Measurements from ENCODE around the gene ARHGEF33. TPM values are rescaled to one million over a fixed set of nuclear protein-coding genes. Genes with fewer than 3 reads are reported as not detected.

The ARHGEF33 gene
- total and polyA plus RNA-seq, 2 experiments from 2014 or later: 0.27 to 0.31 TPM

DNA sequence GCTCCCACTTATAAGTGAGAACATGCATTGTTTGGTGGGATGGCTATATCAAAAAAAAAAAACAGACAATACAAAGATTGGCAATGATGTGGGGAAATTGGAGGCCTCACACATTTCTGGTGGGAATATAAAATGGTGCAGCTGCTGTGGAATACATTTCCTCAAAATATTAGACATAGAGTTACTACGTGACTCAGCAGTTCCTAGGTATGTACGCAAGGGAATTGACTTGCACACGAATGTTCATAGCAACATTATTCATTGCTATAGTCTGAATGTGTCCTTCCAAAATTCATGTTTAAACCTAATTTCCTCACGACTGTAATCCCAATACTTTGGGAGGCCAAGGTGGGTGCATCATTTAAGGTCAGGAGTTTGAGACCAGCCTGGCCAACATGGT, 2.3 kb upstream of the ARHGEF33 start:
- Histone ChIP-seq H3K4me2 (no peak overlapping the region), H3K27ac (no peak overlapping the region), H3K27me3 (no peaks in the 10 kb centered on the region), H3K79me2 (no peaks in the 10 kb centered on the region), H3K36me3 (replicated peaks; ENCODE audit: insufficient read depth, low read depth) (no peaks in the 10 kb centered on the region), H4K20me1 (ENCODE audit: insufficient read depth, poor library complexity, severe bottlenecking) (no peaks in the 10 kb centered on the region), H3K9me3 (ENCODE audit: low read depth) (no peaks in the 10 kb centered on the region), H2AFZ (no peak overlapping the region), H3K4me1 (ENCODE audit: insufficient read depth) (no peaks in the 10 kb centered on the region), H3K9me2 (replicated peaks; ENCODE audit: insufficient read depth) (no peaks in the 10 kb centered on the region), H3K4me3 (no peak overlapping the region)
- WGBS (ENCODE audit: low lambda C conversion rate, missing lambda C conversion rate): 97% methylated on average over 4 of the region's 4 CpGs
- TF ChIP-seq, protein P1, sequence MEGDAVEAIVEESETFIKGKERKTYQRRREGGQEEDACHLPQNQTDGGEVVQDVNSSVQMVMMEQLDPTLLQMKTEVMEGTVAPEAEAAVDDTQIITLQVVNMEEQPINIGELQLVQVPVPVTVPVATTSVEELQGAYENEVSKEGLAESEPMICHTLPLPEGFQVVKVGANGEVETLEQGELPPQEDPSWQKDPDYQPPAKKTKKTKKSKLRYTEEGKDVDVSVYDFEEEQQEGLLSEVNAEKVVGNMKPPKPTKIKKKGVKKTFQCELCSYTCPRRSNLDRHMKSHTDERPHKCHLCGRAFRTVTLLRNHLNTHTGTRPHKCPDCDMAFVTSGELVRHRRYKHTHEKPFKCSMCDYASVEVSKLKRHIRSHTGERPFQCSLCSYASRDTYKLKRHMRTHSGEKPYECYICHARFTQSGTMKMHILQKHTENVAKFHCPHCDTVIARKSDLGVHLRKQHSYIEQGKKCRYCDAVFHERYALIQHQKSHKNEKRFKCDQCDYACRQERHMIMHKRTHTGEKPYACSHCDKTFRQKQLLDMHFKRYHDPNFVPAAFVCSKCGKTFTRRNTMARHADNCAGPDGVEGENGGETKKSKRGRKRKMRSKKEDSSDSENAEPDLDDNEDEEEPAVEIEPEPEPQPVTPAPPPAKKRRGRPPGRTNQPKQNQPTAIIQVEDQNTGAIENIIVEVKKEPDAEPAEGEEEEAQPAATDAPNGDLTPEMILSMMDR (IDR thresholded peaks at IDR 0.05; ENCODE audit: poor library complexity): no peak
- TF ChIP-seq EZH2 (IDR thresholded peaks at IDR 0.05; ENCODE audit: borderline replicate concordance) (no peak), EZH2phosphoT487 (IDR thresholded peaks at IDR 0.05; ENCODE audit: low read depth, severe bottlenecking, unreplicated experiment) (no peak)
- DNase-seq (ENCODE audit: low spot score): no peak

- Histone ChIP-seq H3K27me3 (no peaks in the 10 kb centered on the region), H3K79me2 (no peaks in the 10 kb centered on the region), H2AFZ (no peak overlapping the region), H3K27ac (no peak overlapping the region), H3K4me1 (ENCODE audit: insufficient read depth) (no peaks in the 10 kb centered on the region), H4K20me1 (ENCODE audit: insufficient read depth, poor library complexity, severe bottlenecking) (no peaks in the 10 kb centered on the region), H3K36me3 (replicated peaks; ENCODE audit: insufficient read depth, low read depth) (no peaks in the 10 kb centered on the region), H3K9me3 (ENCODE audit: low read depth) (no peaks in the 10 kb centered on the region), H3K4me3 (no peak overlapping the region), H3K4me2 (no peak overlapping the region), H3K9me2 (replicated peaks; ENCODE audit: insufficient read depth) (no peaks in the 10 kb centered on the region)
- 100% methylated on average over 1 of the region's 1 CpG for WGBS (ENCODE audit: low lambda C conversion rate, missing lambda C conversion rate)
- TF ChIP-seq, protein P1 (IDR thresholded peaks at IDR 0.05; ENCODE audit: poor library complexity): no peak
- TF ChIP-seq EZH2 (IDR thresholded peaks at IDR 0.05; ENCODE audit: borderline replicate concordance): no peak
- no peak for TF ChIP-seq EZH2phosphoT487 (IDR thresholded peaks at IDR 0.05; ENCODE audit: low read depth, severe bottlenecking, unreplicated experiment)
- no peak for DNase-seq (ENCODE audit: low spot score)
Observed at GRCh38 chr2:38887902-38888554, 1.6 kb upstream of the ARHGEF33 start.

- no peak overlapping the region for H3K27ac ChIP-seq
- H4K20me1 ChIP-seq (ENCODE audit: insufficient read depth, poor library complexity, severe bottlenecking): no peaks in the 10 kb centered on the region
- H3K4me3 ChIP-seq: no peak overlapping the region
- no peaks in the 10 kb centered on the region for H3K36me3 ChIP-seq (replicated peaks; ENCODE audit: insufficient read depth, low read depth)
- no peak overlapping the region for H2AFZ ChIP-seq
- H3K4me1 ChIP-seq (ENCODE audit: insufficient read depth): no peaks in the 10 kb centered on the region
- no peaks in the 10 kb centered on the region for H3K79me2 ChIP-seq
- H3K27me3 ChIP-seq: no peaks in the 10 kb centered on the region
- no peaks in the 10 kb centered on the region for H3K9me3 ChIP-seq (ENCODE audit: low read depth)
- TF ChIP-seq EZH2 (IDR thresholded peaks at IDR 0.05; ENCODE audit: borderline replicate concordance): no peak
- TF ChIP-seq, protein P1 (IDR thresholded peaks at IDR 0.05; ENCODE audit: poor library complexity): no peak
- TF ChIP-seq EZH2phosphoT487 (IDR thresholded peaks at IDR 0.05; ENCODE audit: low read depth, severe bottlenecking, unreplicated experiment): no peak
- H3K9me2 ChIP-seq (replicated peaks; ENCODE audit: insufficient read depth): no peaks in the 10 kb centered on the region
- no peak for DNase-seq (ENCODE audit: low spot score)
- H3K4me2 ChIP-seq: no peak overlapping the region
Observed at GRCh38 chr2:38889045-38889444, 630 bp upstream of the ARHGEF33 start.

DNA sequence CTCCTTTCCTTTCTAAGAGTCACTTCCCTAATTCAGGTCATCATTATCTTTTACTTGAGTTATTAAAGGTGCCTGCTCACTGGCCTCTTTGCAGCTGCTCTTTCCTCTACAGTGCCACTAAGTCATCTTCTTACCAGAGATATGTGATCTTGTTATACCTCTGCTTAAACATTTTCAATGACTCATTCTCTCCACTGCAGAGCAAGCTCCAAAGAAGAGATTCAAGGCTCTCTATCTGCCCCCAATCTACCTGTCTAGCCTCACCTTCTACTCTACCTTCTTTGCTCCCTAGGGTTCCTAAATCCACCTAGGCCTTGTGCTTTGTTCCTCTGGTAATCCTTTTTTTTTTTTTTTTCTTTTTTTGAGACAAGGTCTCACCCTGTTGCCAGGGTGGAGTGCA, 3.1 kb downstream of the ARHGEF33 start:
- no peak overlapping the region for H2AFZ ChIP-seq
- H3K4me2 ChIP-seq: no peak overlapping the region
- H4K20me1 ChIP-seq (ENCODE audit: insufficient read depth, poor library complexity, severe bottlenecking): no peaks in the 10 kb centered on the region
- TF ChIP-seq, protein P1 (IDR thresholded peaks at IDR 0.05; ENCODE audit: poor library complexity): no peak
- TF ChIP-seq EZH2 (IDR thresholded peaks at IDR 0.05; ENCODE audit: borderline replicate concordance) (no peak), EZH2phosphoT487 (IDR thresholded peaks at IDR 0.05; ENCODE audit: low read depth, severe bottlenecking, unreplicated experiment) (no peak)
- no peak overlapping the region for H3K4me3 ChIP-seq
- H3K36me3 ChIP-seq (replicated peaks; ENCODE audit: insufficient read depth, low read depth): no peaks in the 10 kb centered on the region
- H3K27ac ChIP-seq: no peak overlapping the region
- H3K9me3 ChIP-seq (ENCODE audit: low read depth): no peaks in the 10 kb centered on the region
- no peaks in the 10 kb centered on the region for H3K79me2 ChIP-seq
- H3K4me1 ChIP-seq (ENCODE audit: insufficient read depth): no peaks in the 10 kb centered on the region
- no peaks in the 10 kb centered on the region for H3K9me2 ChIP-seq (replicated peaks; ENCODE audit: insufficient read depth)
- H3K27me3 ChIP-seq: no peaks in the 10 kb centered on the region
- DNase-seq (ENCODE audit: low spot score): no peak

All from hepatocyte (in vitro differentiated cells).